ENCODE measurements around the gene EIF3F.

The EIF3F gene

GRCh38 chr11:8023831-8024555 lies 36.9 kb downstream of the EIF3F start:
- no peak for FAIRE-seq

DNA sequence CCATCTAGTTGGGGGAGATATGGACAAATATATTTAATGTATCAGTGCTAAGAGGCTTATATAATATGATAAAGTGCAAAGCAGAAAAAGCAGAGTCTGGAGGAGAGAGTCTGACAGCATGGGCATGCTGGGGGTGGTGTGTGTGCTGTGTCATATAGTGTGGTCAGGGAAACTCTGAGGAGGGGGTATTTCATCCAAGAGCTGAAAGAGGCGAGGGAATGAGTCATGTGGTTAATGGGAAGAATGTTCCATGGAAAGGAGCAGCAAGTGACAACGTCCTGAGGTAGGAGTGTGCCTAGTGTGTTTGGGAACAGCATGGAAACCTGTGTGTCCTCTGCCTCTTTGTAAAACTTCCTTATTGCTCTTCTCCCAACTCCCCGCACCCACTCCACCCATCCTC lies 38.0 kb downstream of the EIF3F start:
- FAIRE-seq, result no peak

DNA sequence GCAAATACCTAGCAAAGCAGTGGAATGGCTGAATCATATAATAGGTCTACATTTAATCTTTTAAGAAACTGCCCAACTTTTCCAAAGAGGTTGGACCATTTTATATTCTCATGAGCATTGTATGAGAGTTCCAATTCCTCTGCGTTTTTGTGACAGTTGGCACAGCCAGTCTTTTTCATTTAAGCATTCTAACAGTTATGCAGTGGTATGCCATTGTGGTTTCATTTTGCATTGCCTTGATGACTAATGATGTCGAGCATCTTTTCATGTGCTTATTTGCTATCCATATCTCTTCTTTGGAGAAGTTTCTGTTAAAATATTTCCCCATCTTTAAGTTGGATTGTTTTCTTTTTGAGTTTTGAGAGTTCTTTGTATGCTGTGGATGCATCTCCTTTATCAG lies 38.7 kb downstream of the EIF3F start:
- FAIRE-seq, result no peak

DNA sequence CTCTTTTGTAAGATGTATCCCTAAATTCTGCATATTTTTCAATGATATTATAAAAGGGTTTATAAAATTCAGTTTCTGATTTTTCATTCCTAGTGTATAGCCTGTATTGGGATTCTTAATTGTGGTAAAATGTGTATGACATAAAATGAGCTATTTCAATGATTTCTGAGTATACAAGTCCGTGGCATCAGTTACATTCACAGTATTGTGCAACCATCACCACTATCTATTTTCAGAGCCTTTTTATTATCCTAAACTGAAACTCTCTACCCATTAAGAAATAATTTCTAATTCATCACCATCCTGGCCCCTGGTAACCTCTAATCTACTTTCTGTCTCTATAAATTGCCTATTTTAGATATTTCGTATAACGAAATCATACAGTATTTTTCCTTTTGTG lies 39.8 kb downstream of the EIF3F start:
- FAIRE-seq, result no peak

- no peak for FAIRE-seq
Measured at GRCh38 chr11:8028766-8029165, 41.6 kb downstream of the EIF3F start.

DNA sequence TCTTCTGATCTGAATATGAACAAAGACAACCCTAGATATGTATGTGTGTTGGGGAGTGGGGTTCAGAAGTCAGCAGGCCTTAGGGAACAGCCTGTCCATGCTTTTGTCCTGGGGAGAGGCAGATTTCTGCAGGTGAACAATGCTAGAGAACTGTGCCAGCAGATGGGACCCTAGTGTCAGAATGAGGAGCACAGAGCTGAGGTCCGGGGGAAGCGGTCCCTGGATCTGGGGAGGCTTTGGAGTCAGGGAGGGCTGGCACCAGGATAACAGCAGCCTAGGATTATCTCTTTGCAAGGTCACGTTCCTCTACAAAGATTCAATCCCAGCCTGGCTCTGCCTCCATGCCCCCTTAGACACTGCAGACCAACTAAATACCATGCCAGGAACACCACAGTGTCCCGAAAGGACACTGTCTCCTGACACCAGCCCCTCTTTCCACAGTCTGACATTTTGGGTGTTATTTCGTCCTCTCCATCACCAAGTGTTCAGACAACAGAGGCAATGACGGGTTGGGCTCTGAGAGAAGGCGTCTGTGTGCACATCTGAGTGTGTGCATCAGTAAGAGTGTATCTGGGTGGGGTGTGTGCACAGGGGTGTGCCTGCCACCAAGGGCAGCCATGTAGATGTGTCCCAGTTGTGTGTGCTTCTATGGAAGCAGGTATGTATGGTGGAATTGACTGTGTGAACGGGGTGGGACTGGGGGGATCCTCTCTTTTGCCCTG lies 43.5 kb downstream of the EIF3F start:
- no peak for FAIRE-seq

- FAIRE-seq, result no peak
Measured at GRCh38 chr11:8031248-8032115, 44.3 kb downstream of the EIF3F start.

DNA sequence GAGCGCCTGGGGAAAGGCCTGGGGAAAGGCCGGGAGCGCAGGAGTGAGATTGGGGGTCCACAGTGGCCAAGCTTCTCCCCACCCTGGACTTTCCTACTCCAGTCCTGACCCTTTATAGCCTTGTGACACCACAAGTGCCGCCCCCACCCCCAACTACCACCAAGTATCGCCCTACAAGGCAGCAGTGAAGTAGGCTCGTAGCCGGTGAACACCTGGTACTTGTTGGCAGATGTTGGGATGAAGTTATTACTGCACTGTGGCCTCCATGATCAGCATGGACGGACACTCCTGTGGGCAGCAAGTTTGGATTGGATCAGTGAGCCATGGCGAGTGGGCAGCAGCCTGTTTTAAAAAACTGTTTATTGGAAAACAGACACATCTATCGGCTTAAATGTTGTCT lies 45.0 kb downstream of the EIF3F start:
- FAIRE-seq, result no peak

DNA sequence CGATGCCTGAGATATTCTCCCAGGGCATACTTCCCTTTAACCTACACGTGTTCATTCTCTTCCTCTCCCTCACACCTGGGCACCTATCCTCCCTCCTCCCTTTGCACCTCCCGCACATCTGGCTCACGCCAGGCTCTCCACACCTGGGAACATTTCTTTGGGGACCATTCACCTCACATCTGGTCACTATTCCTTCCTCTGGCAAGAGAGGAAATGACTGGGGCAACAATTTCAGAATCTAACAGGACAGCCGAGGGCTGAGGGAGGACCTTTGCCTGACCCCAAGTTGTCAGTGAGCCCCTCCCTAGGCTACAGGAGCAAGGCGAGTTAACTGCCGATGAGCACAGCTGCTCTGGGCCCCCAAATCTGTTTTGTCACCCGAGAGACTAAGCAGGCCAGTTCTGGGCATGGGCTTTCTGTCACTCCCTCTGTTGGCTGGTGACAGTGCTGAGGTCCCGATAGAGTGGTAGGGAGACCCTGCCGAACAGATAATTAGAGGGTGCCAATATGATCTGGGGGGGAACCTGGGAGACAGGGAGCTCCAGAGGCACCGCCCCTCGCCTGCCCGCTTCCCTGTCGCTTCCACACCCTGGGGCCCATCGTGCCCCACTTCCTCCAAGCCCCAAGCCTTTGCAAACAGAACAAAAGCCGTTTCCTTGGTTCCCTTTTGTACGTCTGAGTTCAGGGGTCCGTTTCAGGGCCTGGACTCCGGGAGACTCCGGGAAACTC lies 45.6 kb downstream of the EIF3F start:
- FAIRE-seq, result no peak

- FAIRE-seq, result no peak
Measured at GRCh38 chr11:8033305-8034105, 46.4 kb downstream of the EIF3F start.

GRCh38 chr11:8034106-8034585 lies 47.0 kb downstream of the EIF3F start:
- no peak for FAIRE-seq

DNA sequence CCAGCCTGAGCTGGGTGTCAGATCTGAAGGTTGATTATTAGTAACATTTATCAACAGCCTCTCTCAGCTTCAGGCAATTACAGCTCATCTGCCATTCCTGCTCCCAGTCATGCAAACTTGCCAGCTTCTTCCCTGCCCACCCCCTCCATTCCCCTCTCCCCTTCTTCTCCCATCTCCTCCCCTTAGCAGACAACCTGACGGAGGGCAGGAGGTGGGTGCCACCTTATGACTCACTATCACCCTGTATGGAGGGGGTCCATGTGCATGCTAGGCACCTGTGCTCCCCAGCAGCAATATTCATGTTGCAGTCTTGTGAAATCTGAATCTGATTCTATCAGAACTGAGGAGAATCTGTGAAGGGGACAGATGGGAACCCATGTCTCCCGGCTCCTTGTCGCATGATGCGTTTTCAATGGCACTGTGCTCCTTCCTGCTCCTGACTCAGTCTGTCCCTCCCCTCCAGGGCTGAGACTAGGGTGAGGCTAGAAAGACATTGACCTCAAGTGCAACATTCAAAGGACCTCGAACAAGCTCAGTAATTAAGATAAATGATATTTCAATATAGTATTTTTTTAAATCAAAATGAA lies 47.6 kb downstream of the EIF3F start:
- no peak for FAIRE-seq

GRCh38 chr11:8035200-8035855 lies 48.2 kb downstream of the EIF3F start:
- FAIRE-seq, result no peak

DNA sequence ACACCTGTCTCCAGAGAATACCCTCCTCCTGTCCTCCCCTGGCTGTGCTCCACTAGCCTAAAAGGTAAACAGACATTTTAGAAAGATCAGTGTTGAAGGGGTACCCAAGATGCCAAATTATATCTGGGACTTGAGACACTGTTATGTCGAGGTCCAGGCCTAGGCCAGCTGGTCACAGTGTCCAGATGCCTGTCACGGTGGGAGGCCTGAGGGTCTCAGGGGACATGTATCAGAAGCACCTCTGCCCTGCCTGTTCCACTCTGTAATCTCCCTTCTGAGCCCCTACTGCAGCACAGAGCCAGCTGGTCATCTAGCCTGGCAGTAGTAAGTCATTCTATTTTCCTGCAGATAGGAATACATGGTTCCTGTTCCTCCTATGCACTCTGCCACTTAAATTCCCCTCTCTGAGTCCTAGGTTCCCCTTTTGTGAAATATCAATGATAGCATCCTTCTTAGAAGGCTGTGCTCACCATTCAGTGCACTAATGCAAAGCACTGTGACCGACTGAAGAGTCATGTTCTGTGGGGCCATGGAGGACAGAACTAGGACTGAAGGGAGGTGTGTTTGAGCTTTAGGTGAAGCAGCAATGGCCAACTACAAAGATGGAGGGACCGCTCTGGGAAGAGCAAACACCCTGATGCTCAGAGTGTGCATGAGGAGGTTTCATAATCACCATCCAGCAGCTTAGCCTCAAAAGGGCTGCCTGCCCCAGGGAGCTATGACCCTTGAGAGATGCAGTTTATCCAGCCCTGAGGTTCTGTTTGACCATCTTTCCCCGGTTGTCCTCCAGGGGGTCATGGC lies 49.1 kb downstream of the EIF3F start:
- FAIRE-seq, result no peak

GRCh38 chr11:8036986-8037385 lies 49.8 kb downstream of the EIF3F start:
- FAIRE-seq, result no peak

DNA sequence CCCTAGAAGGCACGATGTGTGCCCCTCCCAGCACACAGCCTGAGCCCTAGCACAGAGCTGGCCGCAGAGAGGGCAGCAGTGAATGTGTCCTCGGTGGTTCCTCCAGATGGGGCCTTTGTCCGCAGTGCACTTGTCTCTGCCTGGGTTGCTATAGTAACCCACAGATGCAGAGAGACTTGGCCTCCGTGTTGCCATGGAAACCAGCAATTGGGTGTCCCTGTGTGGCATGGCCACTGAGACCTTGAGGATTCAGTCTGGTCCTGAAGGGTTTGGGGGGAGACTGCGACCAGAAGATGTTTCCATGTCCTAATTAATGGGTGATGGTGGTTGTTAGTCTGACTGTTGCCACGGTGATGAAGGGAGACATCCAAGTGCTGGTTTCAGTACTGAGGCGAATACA lies 51.3 kb downstream of the EIF3F start:
- FAIRE-seq, result no peak

GRCh38 chr11:8038811-8039529 lies 51.8 kb downstream of the EIF3F start:
- no peak for FAIRE-seq

- no peak for FAIRE-seq
Measured at GRCh38 chr11:8039530-8040260, 52.6 kb downstream of the EIF3F start.

Data from islet of Langerhans (tissue), 1 donor.